ENCODE data around the gene SLC7A6OS.

SLC7A6OS gene

GRCh38 chr16:68253721-68254120 is 57.0 kb downstream of the SLC7A6OS start:
- no peak for DNase-seq (ENCODE audit: low spot score)

DNA sequence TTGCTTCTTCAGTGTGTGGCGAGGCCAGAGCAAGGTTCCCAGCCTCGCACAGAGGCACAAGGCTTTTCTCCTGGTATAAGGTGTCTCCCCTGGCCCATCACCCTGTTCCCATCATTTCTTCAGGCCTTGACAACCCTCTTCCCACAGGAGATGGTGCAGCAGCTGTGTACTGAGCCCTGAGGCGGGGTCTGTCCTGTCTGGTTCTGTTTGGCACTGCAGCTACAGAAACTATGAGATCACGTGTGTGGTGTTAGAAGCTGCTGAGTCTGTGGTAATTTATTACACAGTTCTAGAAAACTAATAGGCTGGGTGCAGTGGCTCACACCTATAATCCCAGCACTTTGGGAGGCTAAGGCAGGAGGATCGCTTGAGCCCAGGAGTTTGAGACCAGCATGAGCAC is 58.4 kb downstream of the SLC7A6OS start:
- no peak for DNase-seq (ENCODE audit: low spot score)

DNA sequence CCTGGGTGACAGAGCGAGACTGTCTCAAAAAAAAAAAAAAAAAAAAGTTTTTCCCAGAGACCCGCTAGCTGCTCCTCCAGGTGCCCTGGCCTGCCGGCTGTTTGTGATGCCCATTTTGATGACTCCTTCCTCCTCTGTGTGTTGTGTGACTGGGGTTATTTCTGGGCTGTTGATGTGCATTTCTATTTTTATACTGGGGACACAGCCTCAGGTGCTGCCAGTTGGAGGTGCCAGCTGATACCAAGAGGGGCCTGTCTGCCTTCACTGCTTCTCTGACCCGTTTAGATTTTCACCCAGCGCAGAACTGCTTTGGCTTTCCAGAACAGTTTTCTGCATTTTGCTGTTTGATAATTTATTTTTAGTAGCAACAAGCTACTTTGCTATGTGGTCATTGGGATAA is 58.9 kb downstream of the SLC7A6OS start:
- no peak for DNase-seq (ENCODE audit: low spot score)

GRCh38 chr16:68250951-68251350 is 59.8 kb downstream of the SLC7A6OS start:
- no peak for DNase-seq (ENCODE audit: low spot score)

DNA sequence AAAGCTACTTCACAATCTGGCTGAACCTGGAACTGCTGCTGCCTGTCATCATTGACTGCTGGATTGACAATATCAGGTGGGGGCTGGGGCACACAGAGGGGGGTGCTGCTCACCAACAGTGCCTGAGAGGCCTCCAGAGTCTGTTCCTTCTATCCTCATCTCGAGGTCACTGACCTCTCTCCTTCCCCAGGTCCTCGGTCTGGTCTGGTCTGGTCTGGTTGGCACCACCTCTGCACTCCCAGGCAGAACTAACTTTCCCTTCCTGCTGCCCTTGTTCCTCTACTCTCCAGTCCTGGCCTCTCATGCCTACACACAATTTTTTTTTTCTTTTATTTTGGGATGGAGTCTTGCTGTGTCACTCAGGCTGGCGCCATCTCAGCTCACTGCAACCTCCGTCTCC is 61.4 kb downstream of the SLC7A6OS start:
- DNase-seq (ENCODE audit: low spot score) = no peak

Measured in globus pallidus (tissue), 1 donor.